ENCODE data around the gene TMPRSS15. TPM values are rescaled to one million over a fixed set of nuclear protein-coding genes. Genes with fewer than 3 reads are reported as not detected.

TMPRSS15 gene
- total RNA-seq, 1 experiment from 2014 or later: not detected

Other genes starting within 250 kb of the TMPRSS15 start
- gene CHODL, start 159.0 kb downstream of the TMPRSS15 start, total RNA-seq (2021): 0.44 and 0.53 TPM in 2 replicates